NOMO-1 (cell line): ENCODE results near the gene SNX5.
A peak's percentile ranks its signal among the peaks of the same experiment; 100 is the strongest.

Experiments used
- DNase-seq, 2 experiments: peaks; one replicate each; lab custom pipeline; 2025; ENCODE audit not compliant: unreplicated experiment in 2 of 2; lab: John Stamatoyannopoulos, UW

SNX5 gene

GRCh38 chr20:17941087-17941825 is 27.3 kb downstream of the SNX5 start:
- no peak for DNase-seq

DNA sequence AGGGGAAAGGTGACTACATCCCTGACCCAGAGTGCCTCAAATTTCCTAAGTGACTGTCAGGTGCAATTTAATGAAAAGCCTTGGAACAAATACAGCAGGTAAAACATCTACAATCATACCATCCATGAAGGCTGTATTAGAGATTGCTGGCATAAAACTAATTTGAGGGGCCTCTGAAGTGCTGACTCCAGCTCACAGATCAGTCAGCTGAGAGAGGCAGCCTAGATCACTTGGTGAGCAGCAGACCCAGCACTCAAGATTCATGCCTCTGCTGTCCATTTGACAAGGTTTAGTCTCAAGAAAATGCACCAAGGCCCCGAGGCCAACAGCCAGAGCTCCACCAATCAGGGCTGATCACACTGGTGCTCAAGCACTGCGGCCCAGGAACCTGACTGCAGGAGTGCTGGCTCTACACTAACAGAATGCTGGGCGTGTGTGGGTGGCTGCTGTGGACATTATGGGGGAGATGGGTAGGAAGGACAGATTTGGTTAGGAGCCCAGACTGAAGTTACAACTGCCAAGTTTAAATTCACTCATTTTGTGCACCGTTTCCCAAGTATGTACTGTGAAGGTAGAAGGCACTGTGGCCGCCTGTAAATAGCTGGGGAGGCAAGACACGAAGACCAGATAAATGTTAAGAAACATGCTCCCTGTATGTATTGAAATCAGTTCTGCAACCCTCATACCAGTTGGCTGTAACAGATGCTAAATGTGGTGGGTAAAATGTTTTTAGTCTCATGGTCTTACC is 28.2 kb downstream of the SNX5 start:
- DNase-seq: no peak

- no peak for DNase-seq
Observed at GRCh38 chr20:17939622-17940223, 28.9 kb downstream of the SNX5 start.

DNA sequence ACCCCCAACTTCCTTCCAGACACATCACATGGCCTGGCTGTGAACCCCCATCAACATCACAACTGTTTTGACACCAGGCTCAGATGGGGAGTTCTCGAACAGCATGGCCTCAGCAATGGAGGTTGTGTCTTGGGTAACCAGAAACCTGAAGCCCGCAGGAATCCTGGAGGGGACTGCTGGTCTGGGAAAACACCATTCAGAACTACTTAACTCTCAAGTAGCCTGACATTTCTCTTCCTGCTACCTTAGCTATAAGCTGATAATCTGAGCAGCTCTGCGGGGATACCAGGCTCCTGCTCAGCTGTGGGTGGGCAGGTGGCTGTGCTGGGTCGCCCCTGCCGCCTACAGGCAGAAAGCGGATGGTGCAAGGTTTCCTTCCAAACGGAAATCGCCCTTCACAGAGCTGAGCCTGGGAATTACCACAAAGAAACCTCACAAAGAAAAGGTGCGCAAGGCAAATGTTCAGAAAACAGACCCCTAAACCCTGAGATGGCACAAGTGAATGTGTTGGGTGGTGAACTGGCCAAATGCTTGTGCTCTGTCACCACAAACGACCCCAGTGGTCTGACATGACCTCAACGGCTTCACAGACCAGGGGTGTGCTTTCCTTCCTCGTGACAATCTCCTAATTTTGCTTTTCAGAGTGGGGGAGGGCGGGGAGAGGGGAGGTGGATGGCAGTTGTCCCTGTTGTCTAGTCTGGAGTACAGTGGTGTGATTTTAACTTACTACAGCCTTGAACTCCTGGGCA is 29.5 kb downstream of the SNX5 start:
- peak; percentile 18 to 24 for DNase-seq

DNA sequence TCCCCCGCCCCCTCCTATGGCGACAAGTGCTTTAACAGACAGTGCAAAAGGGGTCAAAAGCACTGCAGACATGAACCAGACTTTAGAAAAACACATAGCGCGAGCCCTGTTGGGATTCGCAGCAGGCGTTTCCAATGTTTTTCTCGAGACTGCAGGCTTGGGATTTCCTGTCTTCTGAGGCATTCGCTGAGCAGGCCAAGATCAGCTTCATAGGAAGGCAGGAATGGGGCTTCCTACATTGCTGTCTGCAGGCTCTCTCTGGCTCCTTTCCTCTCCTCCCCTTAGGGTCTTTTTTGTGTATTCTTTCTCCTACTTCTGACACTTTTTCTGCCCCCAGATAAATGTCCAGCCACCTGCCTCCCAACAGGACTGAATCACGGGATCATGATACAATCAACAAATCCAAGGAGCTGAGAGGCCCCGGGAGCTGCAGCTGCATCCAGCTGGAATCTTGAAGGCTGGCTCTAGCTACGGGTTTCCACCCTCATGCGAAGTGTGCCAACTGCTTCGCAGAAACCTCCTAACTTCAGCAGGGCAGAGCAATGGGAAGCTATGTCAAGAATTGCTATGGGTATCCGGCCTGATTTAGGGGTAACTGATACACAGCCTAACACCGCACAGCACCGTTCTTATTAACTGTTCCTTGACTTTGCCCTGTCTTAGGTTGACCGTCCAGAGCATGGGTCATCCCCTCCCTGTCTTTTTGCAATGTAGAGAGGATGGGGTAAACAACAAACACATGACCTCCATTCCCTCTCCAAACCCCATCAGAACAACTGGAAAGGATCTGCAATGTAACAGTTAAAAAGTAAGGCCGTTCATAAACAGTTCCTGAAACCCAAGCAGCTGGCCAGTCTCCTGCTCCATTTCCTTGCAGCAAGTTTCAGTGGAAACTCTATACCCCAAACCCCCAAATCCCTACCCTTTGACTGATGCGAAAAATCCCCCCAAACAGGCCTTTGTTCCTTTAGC is 31.5 kb downstream of the SNX5 start:
- no peak for DNase-seq

DNA sequence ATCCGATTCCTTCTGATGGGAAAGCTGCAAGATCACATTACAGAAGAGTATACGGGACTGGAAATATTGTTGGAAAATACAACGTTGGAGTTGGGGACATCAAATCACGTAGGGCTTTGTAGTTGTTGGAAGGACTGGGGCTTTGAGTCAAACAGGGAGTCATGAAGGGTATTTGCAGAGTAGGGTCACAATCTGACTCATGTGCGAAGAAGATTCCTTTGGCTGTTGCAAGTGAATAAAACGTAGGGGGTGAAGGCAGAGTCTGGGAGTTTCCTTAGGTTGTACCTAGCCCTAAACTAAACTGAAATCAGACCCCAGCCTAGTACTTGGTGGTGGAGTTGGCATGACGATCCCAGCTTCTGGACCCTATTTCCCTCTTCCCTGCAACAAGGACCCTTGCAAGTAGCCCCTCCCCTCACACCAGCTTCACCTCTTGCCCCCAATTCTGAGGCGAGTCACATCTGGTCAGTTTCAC is 32.3 kb downstream of the SNX5 start:
- no peak for DNase-seq

GRCh38 chr20:17935761-17936160 is 32.8 kb downstream of the SNX5 start:
- no peak for DNase-seq

- no peak for DNase-seq
Observed at GRCh38 chr20:17935186-17935585, 33.4 kb downstream of the SNX5 start.

DNA sequence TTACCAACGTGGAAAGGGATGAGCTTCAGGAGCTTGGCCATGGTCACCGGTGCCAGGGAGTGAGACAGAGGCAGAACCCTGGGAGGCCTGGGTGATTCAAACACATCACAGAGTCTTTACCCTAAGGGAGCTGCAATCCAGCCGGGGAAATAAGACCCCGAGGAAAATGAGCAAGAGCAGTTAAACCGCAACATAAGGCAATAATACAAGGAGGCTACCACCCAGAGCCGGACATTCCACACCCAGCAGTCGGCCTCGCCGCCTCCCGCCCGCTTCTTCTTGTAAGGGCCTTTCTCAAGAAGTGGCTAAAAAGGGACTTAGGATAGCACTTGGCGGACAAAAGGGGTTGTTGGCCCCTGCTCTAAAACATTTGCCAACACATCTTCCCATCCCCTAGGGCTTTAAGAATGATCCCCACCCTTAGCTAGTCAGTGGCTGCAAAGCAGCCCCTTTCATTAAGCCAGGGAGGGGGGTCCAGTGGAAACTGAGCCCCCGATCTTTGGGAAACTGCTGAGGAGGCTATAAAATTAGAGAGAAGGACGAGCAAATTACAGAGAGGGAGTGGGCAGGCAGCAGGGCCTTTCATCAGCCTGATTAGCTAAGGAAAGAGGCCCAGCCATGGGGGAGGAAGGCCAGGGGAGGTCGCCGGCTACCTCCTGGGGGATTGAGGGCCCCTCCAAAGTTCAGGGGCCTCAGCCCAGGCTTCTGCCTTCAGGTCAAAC is 34.3 kb downstream of the SNX5 start:
- DNase-seq: no peak

GRCh38 chr20:17933711-17934110 is 34.9 kb downstream of the SNX5 start:
- DNase-seq: no peak

GRCh38 chr20:17933121-17933520 is 35.5 kb downstream of the SNX5 start:
- no peak for DNase-seq

DNA sequence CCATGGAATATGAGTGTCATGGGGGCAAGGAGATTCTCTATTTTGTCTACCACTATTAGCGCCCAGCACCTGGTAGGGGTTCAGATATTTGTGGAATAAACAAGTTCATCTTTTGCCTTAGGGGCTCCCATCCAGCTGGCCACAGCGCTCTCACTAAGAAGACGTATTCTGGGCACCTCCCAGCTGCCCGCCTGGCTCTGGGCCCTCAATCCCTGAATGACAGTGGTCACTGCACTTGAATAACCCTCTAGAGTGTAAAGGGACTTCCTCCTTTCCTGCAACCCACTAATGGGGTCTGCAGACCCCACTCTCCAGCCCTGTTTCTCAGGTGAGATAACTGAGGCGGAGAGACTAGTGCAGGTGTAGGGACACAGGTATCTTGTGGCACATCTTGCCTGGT is 36.2 kb downstream of the SNX5 start:
- DNase-seq: no peak

DNA sequence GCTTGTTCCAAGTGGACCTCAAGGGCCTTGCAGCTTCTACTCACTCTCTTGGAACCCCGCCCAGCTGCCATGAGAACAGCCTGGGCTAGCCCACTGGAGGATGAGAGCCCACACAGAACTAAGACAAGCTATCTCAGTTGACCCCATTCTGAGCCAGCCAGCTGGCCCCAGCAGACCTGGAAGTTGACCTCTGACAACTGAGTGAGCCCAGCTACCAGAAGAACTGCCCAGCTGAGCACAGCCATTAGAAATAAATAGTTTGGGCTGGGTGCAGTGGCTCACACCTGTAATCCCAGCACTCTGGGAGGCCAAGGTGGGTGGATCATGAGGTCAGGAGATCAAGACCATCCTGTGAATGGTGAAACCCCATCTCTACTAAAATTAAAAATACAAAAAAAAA is 37.1 kb downstream of the SNX5 start:
- no peak for DNase-seq

GRCh38 chr20:17928633-17929311 is 39.8 kb downstream of the SNX5 start:
- no peak for DNase-seq

DNA sequence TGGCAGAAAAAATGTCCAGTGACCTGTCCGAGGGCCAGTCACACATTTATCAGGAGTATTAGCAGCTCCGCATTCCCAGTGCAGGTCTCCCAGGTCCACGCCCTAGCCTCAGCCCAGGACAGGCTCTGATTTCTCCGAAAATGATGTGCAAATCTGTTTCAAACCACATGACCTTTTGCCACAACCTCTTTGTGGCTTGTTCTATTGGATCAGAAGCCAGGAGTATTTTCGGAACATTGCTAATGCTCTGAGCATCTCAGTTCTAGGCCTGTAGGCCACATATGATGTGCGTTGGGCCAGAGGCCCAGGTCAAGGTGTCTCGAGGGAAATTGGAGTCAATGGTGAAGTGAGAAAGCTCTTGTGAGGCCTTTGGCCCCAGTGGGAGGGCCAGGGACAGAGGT is 40.4 kb downstream of the SNX5 start:
- no peak for DNase-seq

DNA sequence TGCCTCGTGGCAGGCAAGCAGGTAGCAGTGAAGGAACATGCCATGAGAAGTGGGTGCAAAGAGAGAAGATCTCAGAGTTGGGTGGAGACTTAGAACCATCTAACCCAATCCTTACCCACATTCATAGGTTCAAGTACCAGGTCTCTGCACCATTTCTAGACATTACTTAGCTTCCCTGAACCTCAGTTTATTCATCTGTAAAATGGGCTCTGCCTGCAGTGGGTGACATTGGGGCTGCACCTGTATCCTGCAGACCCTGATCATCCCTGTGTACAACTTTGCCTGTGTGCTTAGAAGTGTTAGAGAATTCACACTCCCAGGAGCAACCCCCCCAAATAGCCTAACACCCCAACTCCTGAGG is 42.7 kb downstream of the SNX5 start:
- DNase-seq: no peak

- no peak for DNase-seq
Observed at GRCh38 chr20:17925141-17925939, 43.3 kb downstream of the SNX5 start.

GRCh38 chr20:17921774-17922173 is 46.8 kb downstream of the SNX5 start:
- no peak for DNase-seq
